H1 (cell line): ENCODE results near the gene SMIM24. TPM values are rescaled to one million over a fixed set of nuclear protein-coding genes. Genes with fewer than 3 reads are reported as not detected.
A peak's percentile ranks its signal among the peaks of the same experiment; 100 is the strongest.

Experiments used
- CTCF ChIA-PET: fragments of 300-600 bp; sonication (Branson Sonifier 250); formaldehyde crosslinking; loops from one replicate; lab custom pipeline; 2021; ENCODE audit not compliant: partially characterized antibody; lab: Charles Lee
- POLR2A ChIA-PET: fragments of 300-600 bp; sonication (Branson Sonifier 250); formaldehyde crosslinking; loops from one replicate; lab custom pipeline; 2021; ENCODE audit warnings: inconsistent platforms; ENCODE audit not compliant: partially characterized antibody; lab: Charles Lee
- DNase-seq, 2 experiments: peaks; one replicate each; pipeline versions ENCODE4 v3.0.0 to v3.0.0-alpha.2; 2010 to 2022; ENCODE audit warnings: low spot score in 2 of 2, low read depth in 1 of 2, mixed read lengths in 1 of 2
- FAIRE-seq: peaks from 2 replicates; lab custom pipeline; 2011; peaks lifted over from hg19 to GRCh38; lab: Jason Lieb, UNC
- H2AFZ ChIP-seq: 2 replicates; pipeline ENCODE4 v1.8.1; 2012; ENCODE audit warnings: low read length, inconsistent platforms
- H2AK5ac ChIP-seq: 2 replicates; pipeline ENCODE4 v1.6.1; 2013; ENCODE audit warnings: low read depth, low read length
- H2BK120ac ChIP-seq: replicated peaks from 2 replicates; pipeline ENCODE3; 2013; ENCODE audit warnings: low read depth, low read length, inconsistent platforms
- H2BK12ac ChIP-seq: 2 replicates; pipeline ENCODE4 v1.6.1; 2013; ENCODE audit warnings: low read depth, low read length
- H2BK15ac ChIP-seq: 2 replicates; pipeline ENCODE4 v1.6.1; 2013; ENCODE audit warnings: low read length
- H2BK20ac ChIP-seq: 2 replicates; pipeline ENCODE4 v1.6.1; 2013; ENCODE audit warnings: low read length
- H2BK5ac ChIP-seq: 2 replicates; pipeline ENCODE4 v1.6.1; 2013; ENCODE audit warnings: low read depth, low read length
- H3K14ac ChIP-seq: 2 replicates; pipeline ENCODE4 v1.6.1; 2013; ENCODE audit warnings: inconsistent platforms; ENCODE audit not compliant: insufficient read length
- H3K18ac ChIP-seq: 2 replicates; pipeline ENCODE4 v1.6.1; 2013; ENCODE audit warnings: low read length; ENCODE audit errors: extremely low read depth
- H3K23ac ChIP-seq: 2 replicates; pipeline ENCODE4 v1.6.1; 2013; ENCODE audit warnings: inconsistent platforms; ENCODE audit not compliant: insufficient read length
- H3K23me2 ChIP-seq: 2 replicates; pipeline ENCODE4 v1.6.1; 2013; ENCODE audit warnings: low read depth, low read length
- H3K27ac ChIP-seq: 2 replicates; pipeline ENCODE4 v1.6.1; 2011; ENCODE audit warnings: low read depth, low read length, inconsistent platforms
- H3K27me3 ChIP-seq, 4 experiments: replicated peaks in 1 of 4; 1 replicate in 1 of 4; 2 replicates in 3 of 4; pipeline versions ENCODE4 v1.6.1 to v1.8.1; 2011 to 2013; ENCODE audit warnings: low read length in 3 of 4, mild to moderate bottlenecking in 3 of 4, inconsistent platforms in 2 of 4, mixed read lengths in 2 of 4, moderate library complexity in 1 of 4; ENCODE audit not compliant: control insufficient read depth in 3 of 4, insufficient read depth in 3 of 4; ENCODE audit errors: extremely low read depth in 1 of 4
- H3K36me3 ChIP-seq, 4 experiments: 2 replicates each; pipeline versions ENCODE4 v1.6.1 to v1.8.1; 2011 to 2013; ENCODE audit warnings: mild to moderate bottlenecking in 4 of 4, low read length in 3 of 4, moderate library complexity in 2 of 4, control low read depth in 1 of 4, inconsistent platforms in 1 of 4; ENCODE audit not compliant: insufficient read depth in 4 of 4, control insufficient read depth in 2 of 4
- H3K4ac ChIP-seq: replicated peaks from 2 replicates; pipeline ENCODE3; 2013; ENCODE audit warnings: low read length, low read depth, mixed read lengths, inconsistent platforms; ENCODE audit not compliant: insufficient read length
- H3K4me1 ChIP-seq, 4 experiments: replicated peaks in 1 of 4; 1 replicate in 1 of 4; 2 replicates in 3 of 4; pipeline versions ENCODE4 v1.6.1 to v1.8.1; 2011 to 2013; ENCODE audit warnings: low read length in 3 of 4, inconsistent platforms in 2 of 4, mixed read lengths in 1 of 4; ENCODE audit not compliant: insufficient read depth in 4 of 4, control insufficient read depth in 3 of 4
- H3K4me2 ChIP-seq, 2 experiments: 2 replicates each; pipeline versions ENCODE4 v1.6.1 to v1.8.1; 2011 to 2013; ENCODE audit warnings: low read depth in 2 of 2, low read length in 2 of 2, control low read depth in 1 of 2, inconsistent platforms in 1 of 2, mild to moderate bottlenecking in 1 of 2; ENCODE audit not compliant: insufficient read depth in 1 of 2
- H3K4me3 ChIP-seq, 4 experiments: fragments of 200-600, 300-600 bp in 1 of 4; sonication (generic), shearing (Covaris generic), sonication (Bioruptor Twin) in 1 of 4; 2 replicates each; pipeline versions ENCODE4 v1.5.1 to v1.8.1; 2011 to 2016; ENCODE audit warnings: low read length in 4 of 4, low read depth in 3 of 4, control low read depth in 2 of 4, inconsistent platforms in 2 of 4, mild to moderate bottlenecking in 2 of 4, mixed read lengths in 1 of 4, moderate library complexity in 1 of 4; ENCODE audit not compliant: insufficient read depth in 2 of 4; ENCODE audit errors: extremely low read depth in 1 of 4
- H3K56ac ChIP-seq: replicated peaks from 2 replicates; pipeline ENCODE3; 2013; ENCODE audit warnings: low read depth, mild to moderate bottlenecking, mixed read lengths, low read length, inconsistent platforms; ENCODE audit not compliant: insufficient read length
- H3K79me1 ChIP-seq: 2 replicates; pipeline ENCODE4 v1.6.1; 2013; ENCODE audit warnings: low read depth, low read length, control low read depth
- H3K79me2 ChIP-seq, 2 experiments: 2 replicates each; pipeline versions ENCODE4 v1.6.1 to v1.8.1; 2012 to 2013; ENCODE audit warnings: low read length in 2 of 2, mild to moderate bottlenecking in 2 of 2, inconsistent platforms in 1 of 2; ENCODE audit not compliant: insufficient read depth in 2 of 2, control insufficient read depth in 1 of 2
- H3K9ac ChIP-seq, 4 experiments: replicated peaks in 1 of 4; 1 replicate in 1 of 4; 2 replicates in 3 of 4; pipeline versions ENCODE4 v1.6.1 to v1.8.1; 2011 to 2013; ENCODE audit warnings: low read depth in 3 of 4, low read length in 3 of 4, control low read depth in 2 of 4, mild to moderate bottlenecking in 2 of 4, moderate library complexity in 2 of 4, inconsistent platforms in 1 of 4; ENCODE audit errors: extremely low read depth in 1 of 4
- H3K9me3 ChIP-seq, 2 experiments: 2 replicates each; pipeline versions ENCODE4 v1.6.1 to v1.8.1; 2012 to 2013; ENCODE audit warnings: mild to moderate bottlenecking in 2 of 2, moderate library complexity in 2 of 2, control low read depth in 1 of 2, inconsistent platforms in 1 of 2, low read depth in 1 of 2, low read length in 1 of 2, mixed read lengths in 1 of 2; ENCODE audit not compliant: insufficient read depth in 2 of 2
- H4K20me1 ChIP-seq, 2 experiments: replicated peaks in 1 of 2; 2 replicates each; pipeline versions ENCODE3 to v1.8.1; 2011 to 2013; ENCODE audit warnings: inconsistent platforms in 2 of 2, low read length in 2 of 2, mild to moderate bottlenecking in 1 of 2; ENCODE audit not compliant: insufficient read depth in 2 of 2, control insufficient read depth in 1 of 2
- H4K5ac ChIP-seq: 2 replicates; pipeline ENCODE4 v1.6.1; 2013; ENCODE audit warnings: low read length, low read depth, mixed read lengths, inconsistent platforms; ENCODE audit not compliant: insufficient read length
- H4K8ac ChIP-seq: 2 replicates; pipeline ENCODE4 v1.8.0; 2013; ENCODE audit warnings: mild to moderate bottlenecking, moderate library complexity, low read length, inconsistent platforms; ENCODE audit not compliant: insufficient read depth; ENCODE audit errors: extremely low read depth
- H4K91ac ChIP-seq: replicated peaks from 2 replicates; pipeline ENCODE3; 2013; ENCODE audit warnings: low read length, mixed read lengths, inconsistent platforms; ENCODE audit not compliant: insufficient read length
- RAD21 ChIP-seq, 2 experiments: IDR thresholded peaks in 1 of 2; conservative IDR thresholded peaks in 1 of 2; 2 replicates each; pipeline ENCODE4 v1.6.1; 2011; ENCODE audit warnings: low read depth in 2 of 2, low read length in 2 of 2, improper control_type of control experiment in 1 of 2, inconsistent platforms in 1 of 2, mild to moderate bottlenecking in 1 of 2, moderate library complexity in 1 of 2
- SP1 ChIP-seq: IDR thresholded peaks from 2 replicates; pipeline ENCODE4 v1.6.1; 2011; ENCODE audit warnings: low read depth, low read length
- WGBS, 2 experiments: shearing (Covaris generic) in 1 of 2; methylation state at CpG; one replicate each; pipeline versions ENCODE4 v1.1.6 to v1.1.7; 2013 to 2015; ENCODE audit warnings: low lambda C conversion rate in 2 of 2, mixed read lengths in 2 of 2, inconsistent platforms in 1 of 2, low coverage in 1 of 2, missing lambda C conversion rate in 1 of 2; ENCODE audit not compliant: insufficient replicate concordance in 2 of 2, insufficient coverage in 1 of 2, insufficient read length in 1 of 2; ENCODE audit errors: extremely low coverage in 1 of 2, missing lambda C conversion rate in 1 of 2; 5-methylcytosine and 5-hydroxymethylcytosine counted together
- polyA plus RNA-seq, 7 experiments: library from polyadenylated mRNA; depleted of rRNA in 3 of 7; stranded (reverse) in 5 of 7; unstranded in 2 of 7; fragments of >200 nt in 5 of 7; fragments of 200-250 nt in 2 of 7; gene quantifications; 1 replicate in 5 of 7; 2 replicates in 1 of 7; 4 replicates in 1 of 7; pipeline versions ENCODE4 v1.2.1 to v1.2.3, GENCODE V29; 2011 to 2013; ENCODE audit warnings: missing spikeins in 2 of 7, mixed read lengths in 2 of 7
- total RNA-seq: library from RNA; stranded (reverse); fragmentation: NEBNext Ultra II Directional; extraction: Animal tissue kit (Norgen Biotek cat#: 25700); gene quantifications from 2 replicates; pipeline ENCODE4 v1.2.1, GENCODE V29; 2021

SMIM24 gene
- total and polyA plus RNA-seq, 2 of the 8 experiments (the other 6 are each of a cell fraction or from before 2014, with no cell fraction given), result 3.8 to 4.5 TPM

DNA sequence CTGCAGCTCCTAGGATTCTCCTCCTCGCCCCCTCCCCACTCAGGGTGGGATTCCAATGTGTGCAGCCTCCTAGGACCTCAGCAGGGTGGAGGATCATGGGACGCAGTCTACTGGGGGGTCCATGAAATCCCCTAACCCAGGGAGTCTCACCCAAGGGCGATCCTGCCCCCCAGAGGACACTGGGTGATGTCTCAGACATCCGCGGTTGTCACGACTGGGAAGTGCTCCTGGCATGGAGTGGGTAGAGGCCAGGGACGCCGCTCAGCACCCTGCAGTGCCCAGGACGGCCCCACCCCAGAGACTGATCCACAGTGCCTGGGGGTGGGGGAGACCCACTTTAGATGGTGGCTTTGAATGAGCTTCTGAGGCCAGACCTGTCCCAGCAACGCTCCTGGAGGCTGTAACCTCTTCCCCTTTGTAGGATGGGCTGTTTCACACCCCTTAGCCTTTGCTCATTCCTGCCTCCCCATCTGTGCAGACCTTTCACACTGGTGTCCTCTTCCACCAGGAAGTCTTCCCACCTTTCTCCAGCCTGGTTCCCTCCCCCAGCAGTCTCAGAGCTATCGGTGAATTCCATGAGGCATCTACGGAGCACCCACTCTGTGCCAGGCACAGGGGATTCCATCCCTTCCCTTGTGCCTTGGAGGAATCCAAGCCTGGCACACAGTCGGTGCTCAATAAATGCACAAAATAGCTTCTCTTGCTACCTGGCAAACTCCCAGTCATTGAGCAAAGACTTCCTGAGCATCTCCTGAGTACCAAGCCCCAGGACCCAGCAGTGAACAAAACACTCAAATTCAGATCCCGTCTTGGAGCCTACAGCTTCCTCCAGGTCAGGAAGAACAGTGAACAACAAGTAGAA, 10.5 kb downstream of the SMIM24 start:
- Histone ChIP-seq H3K9me3 (peaks cover 6 to 10% of the 10 kb centered on the region in 2 experiments; a peak in 3 of 4 replicates), H3K79me2 (no peaks in the 10 kb centered on the region), H3K27me3 (peaks cover under 1 to 28% (median 17%) of the 10 kb centered on the region in 4 experiments), H3K14ac (no peak overlapping the region), H3K4ac (no peak overlapping the region), H3K36me3 (no peaks in the 10 kb centered on the region), H2BK5ac (no peak overlapping the region), H3K79me1 (no peaks in the 10 kb centered on the region), H3K23ac (no peak overlapping the region), H4K91ac (no peak overlapping the region), H3K4me2 (no peak overlapping the region), H3K56ac (no peak overlapping the region), H4K20me1 (no peaks in the 10 kb centered on the region), H4K5ac (no peak overlapping the region), H2BK120ac (peak overlapping the region; percentile 21), H2BK15ac (no peak overlapping the region), H2BK20ac (no peak overlapping the region), H3K4me3 (no peak overlapping the region), H2AFZ (no peak overlapping the region), H2AK5ac (no peak overlapping the region), H3K4me1 (peaks cover 0 to 3% (median 0%) of the 10 kb centered on the region in 4 experiments; a peak in 2 of 7 replicates), H4K8ac (peak overlapping the region; percentile 71; the same call in 1 of the 2 replicates), H3K27ac (no peak overlapping the region), H3K9ac (no peak overlapping the region), H2BK12ac (no peak overlapping the region), H3K23me2 (no peaks in the 10 kb centered on the region; the same call in 1 of the 2 replicates), H3K18ac (no peak overlapping the region)
- WGBS, 2 experiments, result 68% methylated on average over 14 of the region's 14 CpGs; no CpG with 5 or more reads in 1 of the 2 experiments
- no peak for FAIRE-seq
- CTCF ChIA-PET, result interaction anchor here (0.7 to 6.8 kb wide), 19 partner anchors 10 to 163 kb away, joined by 3 to 97 read pairs (median 7); partner anchors contain the start of genes SMIM24 and SMIM44
- POLR2A ChIA-PET, result interaction anchor here (0.6 to 1.2 kb wide), 5 partner anchors 10 to 185 kb away, joined by 3 to 7 read pairs (median 3); partner anchors contain the start of genes DOHH and SMIM24
- DNase-seq, result no peak
- TF ChIP-seq SP1, result no peak
- TF ChIP-seq RAD21 (IDR thresholded peaks at IDR 0.05 in 1 of 2, conservative IDR thresholded peaks at IDR 0.05 in 1 of 2; ENCODE audit: low read depth in 2 of 2, low read length in 2 of 2), result 0 out of 4 replicates have a peak, but pooled peaks of 1 of the 2 experiments have one; percentile 19
